ENCODE data around the gene EPB41L1.

The EPB41L1 gene

DNA sequence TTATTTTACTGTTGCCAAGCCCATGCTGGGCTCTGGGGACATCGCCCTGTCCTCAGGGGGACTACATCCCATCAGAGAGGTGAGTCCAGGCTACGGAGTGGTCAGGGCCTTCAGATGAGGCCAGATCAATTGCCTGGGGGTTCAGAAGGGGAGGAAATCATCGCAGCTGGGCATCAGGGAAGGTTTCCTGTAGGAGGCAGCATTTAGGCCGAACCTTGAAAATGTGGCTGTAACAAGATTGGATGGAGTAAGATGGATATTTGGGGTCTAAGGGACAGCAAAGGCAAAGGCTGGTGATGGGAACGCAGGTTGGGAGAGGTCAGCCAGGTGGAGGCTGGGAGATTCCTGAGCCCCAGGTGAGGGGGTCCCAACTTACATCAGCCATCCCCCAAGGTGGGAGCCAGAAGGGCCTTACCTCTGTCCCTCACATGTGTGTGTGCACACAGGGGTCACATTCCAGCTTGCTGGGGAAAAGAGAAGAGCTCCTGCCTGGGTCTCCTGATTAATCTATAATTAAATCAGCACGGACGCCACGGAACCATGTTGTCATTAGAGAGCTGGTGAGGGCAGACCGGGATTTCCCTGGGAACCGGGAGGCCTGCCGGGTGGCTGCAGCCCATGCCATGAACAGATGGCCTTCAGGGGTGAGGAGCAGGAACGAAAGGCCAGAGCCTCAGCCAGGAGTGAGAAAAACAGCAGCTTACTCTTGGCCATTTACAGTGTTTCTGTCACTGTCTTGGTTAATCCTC is 121.1 kb downstream of the EPB41L1 start:
- no peak for DNase-seq (ENCODE audit: low read depth in 1 of 2, low spot score in 1 of 2)
- TF ChIP-seq POLR2AphosphoS5 (IDR thresholded peaks at IDR 0.05; ENCODE audit: low read depth) (no peak), SPI1 (IDR thresholded peaks at IDR 0.05; ENCODE audit: borderline replicate concordance, low read depth) (no peak), GABPA (IDR thresholded peaks at IDR 0.05; ENCODE audit: low read depth) (no peak)
- TF ChIP-seq, protein P1, sequence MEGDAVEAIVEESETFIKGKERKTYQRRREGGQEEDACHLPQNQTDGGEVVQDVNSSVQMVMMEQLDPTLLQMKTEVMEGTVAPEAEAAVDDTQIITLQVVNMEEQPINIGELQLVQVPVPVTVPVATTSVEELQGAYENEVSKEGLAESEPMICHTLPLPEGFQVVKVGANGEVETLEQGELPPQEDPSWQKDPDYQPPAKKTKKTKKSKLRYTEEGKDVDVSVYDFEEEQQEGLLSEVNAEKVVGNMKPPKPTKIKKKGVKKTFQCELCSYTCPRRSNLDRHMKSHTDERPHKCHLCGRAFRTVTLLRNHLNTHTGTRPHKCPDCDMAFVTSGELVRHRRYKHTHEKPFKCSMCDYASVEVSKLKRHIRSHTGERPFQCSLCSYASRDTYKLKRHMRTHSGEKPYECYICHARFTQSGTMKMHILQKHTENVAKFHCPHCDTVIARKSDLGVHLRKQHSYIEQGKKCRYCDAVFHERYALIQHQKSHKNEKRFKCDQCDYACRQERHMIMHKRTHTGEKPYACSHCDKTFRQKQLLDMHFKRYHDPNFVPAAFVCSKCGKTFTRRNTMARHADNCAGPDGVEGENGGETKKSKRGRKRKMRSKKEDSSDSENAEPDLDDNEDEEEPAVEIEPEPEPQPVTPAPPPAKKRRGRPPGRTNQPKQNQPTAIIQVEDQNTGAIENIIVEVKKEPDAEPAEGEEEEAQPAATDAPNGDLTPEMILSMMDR (IDR thresholded peaks at IDR 0.05; ENCODE audit: insufficient read depth, low read length): no peak
- TF ChIP-seq, protein P2, sequence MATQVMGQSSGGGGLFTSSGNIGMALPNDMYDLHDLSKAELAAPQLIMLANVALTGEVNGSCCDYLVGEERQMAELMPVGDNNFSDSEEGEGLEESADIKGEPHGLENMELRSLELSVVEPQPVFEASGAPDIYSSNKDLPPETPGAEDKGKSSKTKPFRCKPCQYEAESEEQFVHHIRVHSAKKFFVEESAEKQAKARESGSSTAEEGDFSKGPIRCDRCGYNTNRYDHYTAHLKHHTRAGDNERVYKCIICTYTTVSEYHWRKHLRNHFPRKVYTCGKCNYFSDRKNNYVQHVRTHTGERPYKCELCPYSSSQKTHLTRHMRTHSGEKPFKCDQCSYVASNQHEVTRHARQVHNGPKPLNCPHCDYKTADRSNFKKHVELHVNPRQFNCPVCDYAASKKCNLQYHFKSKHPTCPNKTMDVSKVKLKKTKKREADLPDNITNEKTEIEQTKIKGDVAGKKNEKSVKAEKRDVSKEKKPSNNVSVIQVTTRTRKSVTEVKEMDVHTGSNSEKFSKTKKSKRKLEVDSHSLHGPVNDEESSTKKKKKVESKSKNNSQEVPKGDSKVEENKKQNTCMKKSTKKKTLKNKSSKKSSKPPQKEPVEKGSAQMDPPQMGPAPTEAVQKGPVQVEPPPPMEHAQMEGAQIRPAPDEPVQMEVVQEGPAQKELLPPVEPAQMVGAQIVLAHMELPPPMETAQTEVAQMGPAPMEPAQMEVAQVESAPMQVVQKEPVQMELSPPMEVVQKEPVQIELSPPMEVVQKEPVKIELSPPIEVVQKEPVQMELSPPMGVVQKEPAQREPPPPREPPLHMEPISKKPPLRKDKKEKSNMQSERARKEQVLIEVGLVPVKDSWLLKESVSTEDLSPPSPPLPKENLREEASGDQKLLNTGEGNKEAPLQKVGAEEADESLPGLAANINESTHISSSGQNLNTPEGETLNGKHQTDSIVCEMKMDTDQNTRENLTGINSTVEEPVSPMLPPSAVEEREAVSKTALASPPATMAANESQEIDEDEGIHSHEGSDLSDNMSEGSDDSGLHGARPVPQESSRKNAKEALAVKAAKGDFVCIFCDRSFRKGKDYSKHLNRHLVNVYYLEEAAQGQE (IDR thresholded peaks at IDR 0.05; ENCODE audit: insufficient replicate concordance, low read depth): no peak
- no peak overlapping the region for H3K27ac ChIP-seq (replicated peaks)
- H3K4me3 ChIP-seq (replicated peaks; ENCODE audit: insufficient read depth, low read length): no peak overlapping the region
- H3K27me3 ChIP-seq (ENCODE audit: insufficient read depth, poor library complexity, severe bottlenecking): no peaks in the 10 kb centered on the region

- H3K27ac ChIP-seq (replicated peaks): no peak overlapping the region
- no peak for TF ChIP-seq POLR2AphosphoS5 (IDR thresholded peaks at IDR 0.05; ENCODE audit: low read depth)
- TF ChIP-seq, protein P1 (IDR thresholded peaks at IDR 0.05; ENCODE audit: insufficient read depth, low read length): no peak
- TF ChIP-seq, protein P2 (IDR thresholded peaks at IDR 0.05; ENCODE audit: insufficient replicate concordance, low read depth): no peak
- TF ChIP-seq SPI1 (IDR thresholded peaks at IDR 0.05; ENCODE audit: borderline replicate concordance, low read depth): no peak
- no peak for TF ChIP-seq GABPA (IDR thresholded peaks at IDR 0.05; ENCODE audit: low read depth)
- H3K27me3 ChIP-seq (ENCODE audit: insufficient read depth, poor library complexity, severe bottlenecking): no peaks in the 10 kb centered on the region
- H3K4me3 ChIP-seq (replicated peaks; ENCODE audit: insufficient read depth, low read length): no peak overlapping the region
- no peak for DNase-seq (ENCODE audit: low read depth in 1 of 2, low spot score in 1 of 2)
Observed at GRCh38 chr20:36277546-36277945, 123.0 kb downstream of the EPB41L1 start.

- TF ChIP-seq, protein P2 (IDR thresholded peaks at IDR 0.05; ENCODE audit: insufficient replicate concordance, low read depth): no peak
- TF ChIP-seq, protein P1 (IDR thresholded peaks at IDR 0.05; ENCODE audit: insufficient read depth, low read length): no peak
- TF ChIP-seq GABPA (IDR thresholded peaks at IDR 0.05; ENCODE audit: low read depth) (no peak), POLR2AphosphoS5 (IDR thresholded peaks at IDR 0.05; ENCODE audit: low read depth) (no peak), SPI1 (IDR thresholded peaks at IDR 0.05; ENCODE audit: borderline replicate concordance, low read depth) (no peak)
- Histone ChIP-seq H3K27me3 (ENCODE audit: insufficient read depth, poor library complexity, severe bottlenecking) (no peaks in the 10 kb centered on the region), H3K27ac (replicated peaks) (no peak overlapping the region)
Observed at GRCh38 chr20:36279362-36279761, 124.8 kb downstream of the EPB41L1 start.

More at GRCh38 chr20:36279362-36279761, 124.8 kb downstream of the EPB41L1 start:
- H3K4me3 ChIP-seq (replicated peaks; ENCODE audit: insufficient read depth, low read length): no peak overlapping the region
- DNase-seq (ENCODE audit: low read depth in 1 of 2, low spot score in 1 of 2): no peak

Data from HL-60 (cell line).